Measurements from ENCODE around the gene ALDH1L1. TPM values are rescaled to one million over a fixed set of nuclear protein-coding genes. Genes with fewer than 3 reads are reported as not detected.

ALDH1L1 gene
- total RNA-seq, 1 donor from 2014 or later: 3.3 TPM

DNA sequence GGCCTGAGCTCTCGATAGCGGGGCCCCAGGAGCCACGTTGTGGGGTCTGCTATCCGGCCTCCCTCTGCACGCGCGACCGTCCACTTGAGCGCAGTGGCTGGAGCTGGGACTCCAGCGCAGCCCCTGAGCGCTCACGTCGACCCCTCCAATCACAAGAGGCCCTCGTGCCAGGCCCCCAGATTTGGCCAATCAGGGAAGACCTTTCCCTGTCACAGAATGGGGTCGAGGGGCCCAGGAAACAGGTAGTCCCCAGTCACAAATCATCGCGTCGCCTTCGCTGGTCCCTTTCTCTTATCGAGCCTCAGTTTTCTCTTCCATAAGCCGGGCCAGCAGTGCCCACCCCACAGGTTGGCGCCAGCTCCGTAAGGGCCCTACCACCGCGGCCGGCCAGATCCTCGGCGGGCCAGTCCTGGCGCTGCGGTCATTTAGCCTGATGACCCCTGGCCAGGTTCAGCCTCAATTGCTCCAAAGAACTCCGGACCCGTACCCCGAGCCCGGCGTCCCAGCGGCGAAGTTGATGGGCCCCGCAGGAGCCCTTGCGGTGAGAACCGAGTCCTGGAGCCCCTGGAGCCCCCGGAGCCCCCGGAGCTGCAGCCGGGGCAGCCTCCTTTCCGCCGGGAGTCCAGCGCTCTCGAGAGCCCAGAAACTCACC lies 435 bp downstream of the ALDH1L1 start:
- H3K4me1 ChIP-seq: peaks cover 6% of the 10 kb centered on the region
- intact Hi-C loops (cut with DNase I): no loop called here
- no peaks in the 10 kb centered on the region for H3K36me3 ChIP-seq
- ATAC-seq (peak; percentile 40), DNase-seq (no peak)
- no peak overlapping the region for H3K27ac ChIP-seq
- H3K9me3 ChIP-seq: no peaks in the 10 kb centered on the region
- H3K27me3 ChIP-seq: peaks cover 21% of the 10 kb centered on the region
- TF ChIP-seq CTCF (IDR thresholded peaks at IDR 0.05): no peak
- H3K4me3 ChIP-seq: peak overlapping the region; percentile 51

DNA sequence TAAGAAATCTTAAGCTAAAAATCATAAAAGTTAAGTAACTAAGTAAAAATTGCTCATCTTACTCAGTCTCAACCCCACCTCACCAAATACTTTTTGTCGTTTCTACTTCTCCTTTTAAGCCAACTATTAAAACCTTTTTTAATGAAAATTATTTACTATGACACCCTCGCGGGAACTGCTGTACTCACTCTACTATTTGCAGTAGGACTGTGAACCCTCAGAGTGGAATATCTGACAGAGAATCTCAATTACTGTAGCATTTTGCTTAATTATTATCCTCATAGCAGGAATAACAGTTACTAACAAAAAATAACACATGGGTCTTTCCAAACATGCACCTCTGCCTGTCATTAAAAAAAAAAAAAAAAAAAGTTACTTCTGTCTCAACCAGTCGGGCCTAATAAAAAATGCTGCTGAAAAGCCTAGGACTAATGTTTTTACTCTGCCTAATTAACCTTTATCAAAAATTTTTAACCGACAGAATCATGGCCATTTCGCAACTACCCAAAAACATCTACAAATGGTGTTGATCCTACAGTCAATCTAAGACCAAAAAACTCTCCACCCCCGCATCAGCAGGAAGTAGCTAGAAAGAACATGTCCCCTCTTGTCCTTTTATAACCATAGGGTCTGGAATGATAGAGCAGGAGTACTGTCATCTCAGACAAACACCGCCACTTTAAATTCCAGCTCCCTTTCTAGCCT lies 10.2 kb downstream of the ALDH1L1 start:
- no peak overlapping the region for H3K4me3 ChIP-seq
- no peaks in the 10 kb centered on the region for H3K9me3 ChIP-seq
- peaks cover 23% of the 10 kb centered on the region for H3K27me3 ChIP-seq
- no peaks in the 10 kb centered on the region for H3K36me3 ChIP-seq
- H3K27ac ChIP-seq: no peak overlapping the region
- ATAC-seq (no peak), DNase-seq (no peak)
- TF ChIP-seq CTCF (IDR thresholded peaks at IDR 0.05): no peak
- no peaks in the 10 kb centered on the region for H3K4me1 ChIP-seq
- intact Hi-C loops (cut with DNase I): no loop called here

DNA sequence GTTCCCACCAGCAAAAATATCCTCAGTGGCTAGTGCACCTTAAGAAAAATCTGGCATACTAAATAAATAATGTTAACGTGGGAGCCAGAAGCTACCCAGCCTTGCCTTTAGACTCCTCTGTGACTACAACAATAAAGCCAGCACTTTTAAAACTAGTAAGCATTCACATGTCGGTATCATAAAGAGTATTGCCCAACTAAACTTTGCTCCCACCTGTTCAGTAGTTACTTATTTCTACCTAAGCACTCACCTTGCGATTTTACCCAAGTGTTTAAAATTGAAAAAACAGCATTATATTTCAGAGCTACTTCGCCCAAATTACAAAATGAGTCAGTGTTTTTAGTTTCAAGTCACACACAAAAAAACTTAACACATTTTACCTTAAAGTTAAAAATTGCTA lies 12.8 kb downstream of the ALDH1L1 start:
- intact Hi-C loops (cut with DNase I): no loop called here
- no peak for DNase-seq
- no peak overlapping the region for H3K27ac ChIP-seq

DNA sequence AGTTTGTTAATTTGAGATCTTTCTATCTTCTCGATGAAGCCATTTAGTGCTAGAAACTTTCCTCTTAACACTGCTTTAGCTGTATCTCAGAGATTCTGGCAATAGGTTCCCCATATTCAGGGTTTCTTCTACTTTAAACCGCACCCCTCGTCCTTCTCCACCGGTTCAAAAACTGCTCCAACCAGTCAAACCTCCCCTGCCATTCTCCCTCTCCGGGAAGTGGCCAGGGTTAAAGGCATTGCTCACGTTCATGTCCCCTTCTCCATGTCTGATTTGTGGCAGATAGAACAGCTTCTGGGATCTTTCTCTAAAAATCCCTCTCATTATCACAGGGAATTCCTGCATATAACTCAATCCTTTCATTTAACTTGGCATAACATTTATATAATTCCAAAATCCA lies 14.4 kb downstream of the ALDH1L1 start:
- peaks cover 23% of the 10 kb centered on the region for H3K27me3 ChIP-seq
- no peak for DNase-seq
- H3K4me1 ChIP-seq: no peaks in the 10 kb centered on the region
- TF ChIP-seq CTCF (IDR thresholded peaks at IDR 0.05): no peak
- intact Hi-C loops (cut with DNase I): no loop called here
- no peaks in the 10 kb centered on the region for H3K9me3 ChIP-seq
- no peak overlapping the region for H3K27ac ChIP-seq
- no peak overlapping the region for H3K4me3 ChIP-seq
- no peak for ATAC-seq
- no peaks in the 10 kb centered on the region for H3K36me3 ChIP-seq

More for the DNA sequence above, 12.8 kb downstream of the ALDH1L1 start:
- TF ChIP-seq CTCF (IDR thresholded peaks at IDR 0.05): no peak
- Histone ChIP-seq H3K36me3 (no peaks in the 10 kb centered on the region), H3K9me3 (no peaks in the 10 kb centered on the region), H3K27me3 (peaks cover 23% of the 10 kb centered on the region), H3K4me1 (no peaks in the 10 kb centered on the region), H3K4me3 (no peak overlapping the region)
- ATAC-seq: no peak

- H3K27ac ChIP-seq: no peak overlapping the region
- no peaks in the 10 kb centered on the region for H3K36me3 ChIP-seq
- no peaks in the 10 kb centered on the region for H3K9me3 ChIP-seq
- no peak for TF ChIP-seq CTCF (IDR thresholded peaks at IDR 0.05)
- no peaks in the 10 kb centered on the region for H3K4me1 ChIP-seq
- intact Hi-C loops (cut with DNase I): no loop called here
- no peak overlapping the region for H3K4me3 ChIP-seq
- no peak for DNase-seq
- peaks cover 4% of the 10 kb centered on the region for H3K27me3 ChIP-seq
- no peak for ATAC-seq
These were observed 19.1 kb downstream of the ALDH1L1 start for GRCh38 chr3:126161309-126161708.
